HFF-Myc (cell line): Measurements from ENCODE around the gene CATSPERD.

Experiments used
- DNase-seq: peaks from one replicate; pipeline ENCODE4 v3.0.0-alpha.2; 2011; ENCODE audit warnings: low read depth; ENCODE audit errors: extremely low read depth
- H3K4me3 ChIP-seq: replicated peaks from 2 replicates; pipeline ENCODE4 v1.5.1; 2011; ENCODE audit warnings: low read depth, mild to moderate bottlenecking, control low read depth, low read length
- TF ChIP-seq, protein P1 (sequence below): IDR thresholded peaks from 2 replicates; pipeline ENCODE4 v1.5.1; 2012; ENCODE audit warnings: mild to moderate bottlenecking, low read depth, low read length, control low read depth; ENCODE audit errors: missing control alignments

Gene CATSPERD

DNA sequence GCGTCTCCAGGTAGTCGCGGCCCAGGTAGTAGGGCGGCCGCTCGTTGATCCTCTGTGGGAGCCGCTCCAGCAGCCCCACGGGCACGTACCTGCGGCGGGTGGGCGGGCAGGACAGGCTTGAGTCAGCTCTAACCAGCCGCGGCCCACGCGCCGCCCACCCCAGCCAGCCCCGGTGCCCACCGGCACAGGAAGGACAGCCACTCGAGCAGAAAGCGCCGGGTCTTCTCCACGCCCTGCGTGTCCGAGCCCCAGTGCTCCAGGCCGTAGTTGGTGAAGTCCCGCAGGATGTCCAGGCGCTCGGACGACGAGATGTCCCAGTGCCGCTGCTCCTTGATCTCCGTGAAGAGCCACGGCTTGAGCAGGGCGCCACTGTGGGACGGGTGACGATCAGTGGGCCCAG lies 65.0 kb downstream of the CATSPERD start:
- DNase-seq: no peak
- H3K4me3 ChIP-seq: no peak overlapping the region
- TF ChIP-seq, protein P1, sequence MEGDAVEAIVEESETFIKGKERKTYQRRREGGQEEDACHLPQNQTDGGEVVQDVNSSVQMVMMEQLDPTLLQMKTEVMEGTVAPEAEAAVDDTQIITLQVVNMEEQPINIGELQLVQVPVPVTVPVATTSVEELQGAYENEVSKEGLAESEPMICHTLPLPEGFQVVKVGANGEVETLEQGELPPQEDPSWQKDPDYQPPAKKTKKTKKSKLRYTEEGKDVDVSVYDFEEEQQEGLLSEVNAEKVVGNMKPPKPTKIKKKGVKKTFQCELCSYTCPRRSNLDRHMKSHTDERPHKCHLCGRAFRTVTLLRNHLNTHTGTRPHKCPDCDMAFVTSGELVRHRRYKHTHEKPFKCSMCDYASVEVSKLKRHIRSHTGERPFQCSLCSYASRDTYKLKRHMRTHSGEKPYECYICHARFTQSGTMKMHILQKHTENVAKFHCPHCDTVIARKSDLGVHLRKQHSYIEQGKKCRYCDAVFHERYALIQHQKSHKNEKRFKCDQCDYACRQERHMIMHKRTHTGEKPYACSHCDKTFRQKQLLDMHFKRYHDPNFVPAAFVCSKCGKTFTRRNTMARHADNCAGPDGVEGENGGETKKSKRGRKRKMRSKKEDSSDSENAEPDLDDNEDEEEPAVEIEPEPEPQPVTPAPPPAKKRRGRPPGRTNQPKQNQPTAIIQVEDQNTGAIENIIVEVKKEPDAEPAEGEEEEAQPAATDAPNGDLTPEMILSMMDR: no peak

DNA sequence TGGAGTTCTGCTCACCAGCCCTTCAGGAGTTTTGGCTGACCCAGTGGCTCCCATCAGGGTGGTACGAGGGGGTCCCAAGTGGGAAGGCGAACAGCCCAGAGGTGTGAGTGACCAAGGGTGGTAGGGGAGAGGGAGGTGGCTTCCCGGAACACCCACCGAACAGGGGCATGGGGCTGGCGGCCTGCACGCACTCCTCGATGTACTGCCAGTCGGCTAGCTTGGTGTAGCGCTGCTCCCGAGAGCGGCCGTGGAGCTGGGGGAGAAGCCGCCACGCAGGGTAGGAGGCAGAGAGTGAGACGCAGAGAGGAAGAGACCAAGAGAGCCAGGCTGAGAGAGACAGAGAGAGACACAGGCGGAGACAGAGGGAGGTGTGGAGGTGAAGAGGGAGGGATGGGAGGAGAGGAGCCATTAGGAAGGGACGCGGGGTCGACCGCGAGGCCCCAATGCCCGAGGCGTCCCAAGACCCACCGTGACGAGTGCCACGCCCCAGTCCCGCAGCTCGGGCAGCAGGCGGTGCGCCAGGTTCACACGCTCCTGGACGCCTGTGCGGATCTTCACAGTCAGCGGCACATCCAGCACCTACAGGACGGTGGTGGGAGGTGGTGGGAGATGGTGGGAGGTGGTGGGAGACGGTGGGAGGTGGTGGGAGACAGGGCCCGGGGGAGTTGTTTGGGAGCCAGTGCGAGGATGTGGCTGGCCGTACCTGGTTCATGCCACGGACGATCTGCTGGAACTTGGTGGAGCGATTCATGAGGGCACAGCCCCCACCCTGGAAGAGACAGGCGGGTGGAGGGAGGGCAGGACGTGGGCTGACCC lies 66.4 kb downstream of the CATSPERD start:
- no peak overlapping the region for H3K4me3 ChIP-seq
- TF ChIP-seq, protein P1: no peak
- DNase-seq: no peak

DNA sequence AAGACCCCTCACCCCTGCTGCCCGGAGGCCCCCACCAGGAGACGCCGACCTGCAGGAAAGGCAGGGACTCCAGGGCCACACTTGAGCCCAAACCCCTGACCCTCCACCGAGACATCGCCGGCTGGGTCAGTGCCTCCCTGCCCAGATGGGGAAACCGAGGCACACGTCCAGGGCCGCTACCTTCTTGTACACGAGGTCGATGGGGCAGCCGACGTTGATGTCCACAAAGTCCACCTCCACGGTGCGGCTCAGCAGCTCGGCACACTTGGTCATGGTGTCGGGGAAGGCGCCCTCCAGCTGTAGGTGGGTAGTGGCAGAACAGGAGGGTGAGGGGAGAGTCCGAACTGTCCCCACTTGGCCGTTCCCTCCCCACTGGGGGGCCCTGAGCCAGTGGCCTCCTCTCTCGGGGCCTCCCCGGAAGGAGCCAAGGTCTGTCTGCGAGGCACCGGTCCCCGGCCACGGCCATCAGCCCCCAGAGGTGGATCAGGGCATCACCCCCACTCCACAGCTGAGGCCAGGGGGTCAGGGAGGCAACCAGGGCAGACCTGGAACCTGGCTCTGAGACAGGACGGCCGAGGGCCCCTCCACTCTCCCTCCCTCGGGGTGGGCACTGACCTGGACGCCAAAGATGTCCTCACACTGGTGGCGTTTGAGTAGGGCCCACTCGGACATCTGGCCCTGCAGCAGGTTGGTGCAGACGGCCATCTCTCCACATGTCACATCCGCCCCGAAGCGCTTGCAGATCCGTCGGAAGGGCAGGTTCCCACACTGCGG lies 67.2 kb downstream of the CATSPERD start:
- no peak overlapping the region for H3K4me3 ChIP-seq
- TF ChIP-seq, protein P1: no peak
- DNase-seq: no peak

DNA sequence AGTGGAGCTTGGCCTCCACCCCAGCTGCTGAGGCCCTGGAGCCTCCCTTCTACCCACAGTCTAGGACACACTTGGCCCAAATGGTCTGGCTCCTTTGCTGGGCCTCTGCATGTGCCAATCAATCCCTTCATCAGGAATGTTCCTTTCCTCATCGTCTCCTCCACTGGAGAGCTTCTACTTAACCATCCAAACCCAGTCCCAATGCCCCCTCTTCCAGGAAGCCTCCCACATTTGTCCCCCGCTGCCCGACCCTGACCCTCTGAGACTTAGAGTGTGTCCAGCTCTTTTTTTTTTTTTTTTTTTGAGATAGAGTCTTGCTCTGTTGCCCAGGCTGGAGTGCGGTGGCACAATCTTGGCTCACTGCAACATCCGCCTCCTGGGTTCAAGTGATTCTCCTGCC lies 68.0 kb downstream of the CATSPERD start:
- DNase-seq: no peak
- no peak overlapping the region for H3K4me3 ChIP-seq
- TF ChIP-seq, protein P1: no peak

DNA sequence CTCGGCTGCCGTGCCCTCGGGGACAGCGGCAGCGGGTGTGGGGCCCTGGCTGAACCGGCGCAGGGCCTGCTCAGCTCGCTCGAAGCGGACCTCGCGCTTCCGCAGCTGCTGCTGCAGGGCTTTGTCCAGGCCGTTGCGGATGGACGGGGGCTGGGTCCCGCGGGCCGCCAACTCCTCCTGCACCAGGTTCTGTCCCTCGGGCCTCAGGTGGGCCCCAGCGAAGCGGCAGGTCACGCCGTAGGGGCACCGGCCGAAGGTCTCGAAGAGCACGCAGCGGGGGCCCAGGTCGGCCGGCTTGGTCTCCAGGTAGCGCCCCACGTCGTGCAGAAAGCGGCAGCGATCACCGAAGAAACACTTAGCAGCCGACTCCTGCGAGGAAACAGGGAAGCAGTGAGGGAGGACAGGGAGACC lies 68.9 kb downstream of the CATSPERD start:
- TF ChIP-seq, protein P1: no peak
- peak overlapping the region; percentile 81 for H3K4me3 ChIP-seq
- DNase-seq: no peak

DNA sequence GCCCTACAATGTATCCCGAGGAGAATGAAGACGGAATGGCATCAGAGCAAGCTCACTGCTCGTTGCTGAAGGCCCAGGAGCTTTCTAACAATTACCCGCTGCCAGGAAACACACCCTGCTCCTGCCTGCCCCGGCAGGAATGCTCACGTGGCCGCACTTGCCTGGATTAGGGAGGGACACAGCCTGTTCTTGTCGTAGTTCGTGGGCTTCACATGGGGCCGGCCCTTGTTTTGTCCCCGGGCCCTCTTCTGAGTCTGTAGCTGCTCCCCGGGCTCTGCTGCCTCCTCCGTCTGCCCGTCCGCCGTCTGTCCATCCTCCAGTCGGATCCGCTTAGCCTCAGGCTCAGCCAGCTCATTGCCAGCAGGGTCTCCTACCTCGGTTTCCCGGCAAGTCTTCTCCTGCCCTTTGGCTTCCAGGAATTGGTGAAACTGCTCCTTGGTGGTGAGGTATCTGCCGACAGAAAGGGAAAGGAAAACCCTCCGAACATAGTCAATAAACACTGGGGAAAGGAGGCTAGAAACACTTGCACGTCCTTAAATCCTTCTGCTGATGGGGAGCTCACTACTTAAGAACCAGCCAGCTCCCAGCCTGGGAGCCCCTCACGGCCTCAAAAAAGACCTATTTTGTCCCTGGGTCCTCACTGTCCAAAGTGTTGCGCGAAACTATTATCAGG lies 69.6 kb downstream of the CATSPERD start:
- TF ChIP-seq, protein P1: no peak
- peak overlapping the region; percentile 81 for H3K4me3 ChIP-seq
- no peak for DNase-seq
